Inflammatory macrophage treated with lipopolysaccharide for 1 hour (primary cell): Measurements from ENCODE around the gene KRCC1.
"Not testable (repeated sequence)": the region's sequence is repeated elsewhere in the genome, so short reads cannot be mapped to it uniquely, and the experiment has no call there.

Source experiments
- DNase-seq, 2 donors: peaks; one replicate each; pipeline ENCODE4 v3.0.0-alpha.2; 2020 to 2022

KRCC1 gene

GRCh38 chr2:87994304-87994850, 61.2 kb downstream of the KRCC1 start:
- DNase-seq = not testable (repeated sequence)

GRCh38 chr2:87992569-87992968, 63.0 kb downstream of the KRCC1 start:
- DNase-seq = not testable (repeated sequence)

GRCh38 chr2:87987473-87987872, 68.1 kb downstream of the KRCC1 start:
- not testable (repeated sequence) for DNase-seq

- DNase-seq = not testable (repeated sequence)
These were observed 69.7 kb downstream of the KRCC1 start for GRCh38 chr2:87985902-87986301.

- not testable (repeated sequence) for DNase-seq
These were observed 74.4 kb downstream of the KRCC1 start for GRCh38 chr2:87981182-87981581.
